SH-SY5Y (cell line): ENCODE measurements around the gene HERPUD2.

Experiments used
- GATA2 ChIP-seq: IDR thresholded peaks from 2 replicates; pipeline ENCODE4 v1.6.1; 2011; ENCODE audit warnings: mild to moderate bottlenecking, low read depth, low read length
- GATA3 ChIP-seq: IDR thresholded peaks from 2 replicates; pipeline ENCODE4 v1.6.1; 2011; ENCODE audit warnings: low read depth, mild to moderate bottlenecking, low read length, moderate library complexity

DNA sequence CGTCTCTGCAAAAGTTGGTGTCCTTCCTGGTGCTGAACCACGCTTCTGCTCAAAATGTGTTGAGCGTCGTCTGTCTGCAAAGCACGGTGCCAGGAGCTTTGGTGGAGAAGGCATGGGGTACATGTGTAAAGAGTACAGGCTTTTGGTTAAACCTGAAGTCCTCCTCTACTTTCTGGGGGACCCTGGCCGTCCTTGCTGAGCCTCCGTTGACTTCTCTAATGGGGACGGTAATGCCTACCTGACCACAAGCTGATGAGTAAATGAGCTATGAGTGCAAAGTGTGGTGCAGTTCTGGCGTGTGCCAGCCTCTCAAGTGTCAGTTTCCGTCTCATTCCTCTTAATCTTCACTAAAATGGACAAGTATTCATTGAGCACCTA is 527 bp upstream of the HERPUD2 start:
- TF ChIP-seq GATA3 (no peak), GATA2 (no peak)
